ENCODE data around the gene CD300LF. TPM values are rescaled to one million over a fixed set of nuclear protein-coding genes. Genes with fewer than 3 reads are reported as not detected.

Gene CD300LF
- 1 to 10 TPM in 1 of 6 donors, under 1 TPM in 5; 0.19 to 4.7 (median 0.26) TPM for total RNA-seq
- under 1 TPM; 0.28 to 0.42 TPM for polyA plus RNA-seq

GRCh38 chr17:74712756-74713155 lies at the start of gene CD300LF:
CD300LF (minus strand) TSS chr17:74712923; CDS start chr17:74712866, 57 bp downstream.
- 70 to 80% methylated on average over 7 to 8 of the region's 8 CpGs for WGBS, 2 donors
- Histone ChIP-seq H3K27ac (no peak within 1 kb of the TSS), H3K36me3 (no peaks in the 10 kb centered on the region), H3K27me3 (no peaks in the 10 kb centered on the region), H3K4me1 (no peaks in the 10 kb centered on the region), H3K4me3 (peak within 1 kb of the TSS in 1 of 4 donors; percentile 6), H3K9me3 (no peaks in the 10 kb centered on the region)
- ATAC-seq: peak in 2 of 4 donors; percentile 75 to 81
- peak in 1 of 6 donors; percentile 33 for DNase-seq
- intact Hi-C loops (cut with DNase I): no loop called here
- no peak for FAIRE-seq
- TF ChIP-seq CTCF (IDR thresholded peaks at IDR 0.05): no peak

GRCh38 chr17:74761931-74762330 lies 49.2 kb upstream of the CD300LF start:
- no peaks in the 10 kb centered on the region for H3K9me3 ChIP-seq
- no peak overlapping the region for H3K4me3 ChIP-seq
- no peak for FAIRE-seq
- DNase-seq: peak in 1 of 6 donors; percentile 38
- no peaks in the 10 kb centered on the region for H3K27me3 ChIP-seq
- TF ChIP-seq CTCF (IDR thresholded peaks at IDR 0.05): no peak
- peaks cover 0 to 13% (median 0%) of the 10 kb centered on the region in 3 donors for H3K36me3 ChIP-seq
- H3K27ac ChIP-seq: peak overlapping the region in 1 of 4 donors; percentile 82
- intact Hi-C loops (cut with DNase I): no loop called here
- ATAC-seq: no peak
- 87 to 92% methylated on average over 11 of the region's 11 CpGs for WGBS, 2 donors
- H3K4me1 ChIP-seq: peaks cover 38 to 59% (median 47%) of the 10 kb centered on the region in 3 donors

- intact Hi-C loops (cut with DNase I): no loop called here
- Histone ChIP-seq H3K9me3 (no peaks in the 10 kb centered on the region), H3K27ac (peak overlapping the region; percentile 40 to 82 (median 66)), H3K27me3 (no peaks in the 10 kb centered on the region), H3K4me1 (peaks cover 41 to 59% (median 49%) of the 10 kb centered on the region in 3 donors), H3K4me3 (no peak overlapping the region), H3K36me3 (peaks cover 0 to 13% (median 0%) of the 10 kb centered on the region in 3 donors)
- no peak for TF ChIP-seq CTCF (IDR thresholded peaks at IDR 0.05)
- DNase-seq (peak in 1 of 6 donors; percentile 37), FAIRE-seq (no peak), ATAC-seq (no peak)
- WGBS, 2 donors: 56 to 57% methylated on average over 5 of the region's 5 CpGs
Observed at GRCh38 chr17:74761419-74761818, 48.7 kb upstream of the CD300LF start.

- FAIRE-seq: no peak
Observed at GRCh38 chr17:74760404-74761105, 47.8 kb upstream of the CD300LF start.

More at GRCh38 chr17:74760404-74761105, 47.8 kb upstream of the CD300LF start:
- peaks cover 41 to 65% (median 49%) of the 10 kb centered on the region in 3 donors for H3K4me1 ChIP-seq
- peak in 1 of 6 donors; percentile 64 for DNase-seq
- intact Hi-C loops (cut with DNase I): no loop called here
- WGBS, 2 donors: 46 to 63% methylated on average over 7 of the region's 7 CpGs
- ATAC-seq: peak; percentile 4 to 41 (median 13)
- no peaks in the 10 kb centered on the region for H3K27me3 ChIP-seq
- peaks cover 0 to 11% (median 0%) of the 10 kb centered on the region in 3 donors for H3K36me3 ChIP-seq
- H3K4me3 ChIP-seq: no peak overlapping the region
- no peak for TF ChIP-seq CTCF (IDR thresholded peaks at IDR 0.05)
- no peaks in the 10 kb centered on the region for H3K9me3 ChIP-seq
- peak overlapping the region; percentile 40 to 82 (median 66) for H3K27ac ChIP-seq
